GM12872 (cell line): ENCODE data around the gene TRAF3IP3.

Experiments used
- TF ChIP-seq, protein P1 (sequence below): IDR thresholded peaks from 3 replicates; pipeline ENCODE4 v1.5.1; 2011; ENCODE audit warnings: low read depth, mild to moderate bottlenecking, low read length, moderate library complexity; ENCODE audit not compliant: insufficient read depth

TRAF3IP3 gene

DNA sequence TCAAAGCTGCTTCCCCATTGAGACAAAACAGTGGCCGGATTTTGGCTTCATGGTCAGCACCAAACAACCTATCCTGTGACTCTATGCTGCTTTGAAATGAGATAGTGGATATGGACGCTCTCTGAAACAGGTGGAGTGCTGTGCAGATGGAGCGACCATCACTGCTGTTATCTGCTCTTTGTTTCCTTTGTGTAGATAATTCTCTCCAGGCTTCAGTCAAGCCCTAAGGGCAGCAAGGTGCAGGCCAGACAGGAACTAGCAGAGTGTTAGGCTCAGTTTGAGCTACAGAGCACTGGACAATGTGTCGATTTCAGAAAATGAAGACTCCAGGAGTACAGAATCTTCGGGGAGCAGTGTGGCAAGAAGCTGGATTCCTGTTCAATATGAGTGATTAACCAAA lies 54.9 kb downstream of the TRAF3IP3 start:
- TF ChIP-seq, protein P1, sequence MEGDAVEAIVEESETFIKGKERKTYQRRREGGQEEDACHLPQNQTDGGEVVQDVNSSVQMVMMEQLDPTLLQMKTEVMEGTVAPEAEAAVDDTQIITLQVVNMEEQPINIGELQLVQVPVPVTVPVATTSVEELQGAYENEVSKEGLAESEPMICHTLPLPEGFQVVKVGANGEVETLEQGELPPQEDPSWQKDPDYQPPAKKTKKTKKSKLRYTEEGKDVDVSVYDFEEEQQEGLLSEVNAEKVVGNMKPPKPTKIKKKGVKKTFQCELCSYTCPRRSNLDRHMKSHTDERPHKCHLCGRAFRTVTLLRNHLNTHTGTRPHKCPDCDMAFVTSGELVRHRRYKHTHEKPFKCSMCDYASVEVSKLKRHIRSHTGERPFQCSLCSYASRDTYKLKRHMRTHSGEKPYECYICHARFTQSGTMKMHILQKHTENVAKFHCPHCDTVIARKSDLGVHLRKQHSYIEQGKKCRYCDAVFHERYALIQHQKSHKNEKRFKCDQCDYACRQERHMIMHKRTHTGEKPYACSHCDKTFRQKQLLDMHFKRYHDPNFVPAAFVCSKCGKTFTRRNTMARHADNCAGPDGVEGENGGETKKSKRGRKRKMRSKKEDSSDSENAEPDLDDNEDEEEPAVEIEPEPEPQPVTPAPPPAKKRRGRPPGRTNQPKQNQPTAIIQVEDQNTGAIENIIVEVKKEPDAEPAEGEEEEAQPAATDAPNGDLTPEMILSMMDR, result no peak

DNA sequence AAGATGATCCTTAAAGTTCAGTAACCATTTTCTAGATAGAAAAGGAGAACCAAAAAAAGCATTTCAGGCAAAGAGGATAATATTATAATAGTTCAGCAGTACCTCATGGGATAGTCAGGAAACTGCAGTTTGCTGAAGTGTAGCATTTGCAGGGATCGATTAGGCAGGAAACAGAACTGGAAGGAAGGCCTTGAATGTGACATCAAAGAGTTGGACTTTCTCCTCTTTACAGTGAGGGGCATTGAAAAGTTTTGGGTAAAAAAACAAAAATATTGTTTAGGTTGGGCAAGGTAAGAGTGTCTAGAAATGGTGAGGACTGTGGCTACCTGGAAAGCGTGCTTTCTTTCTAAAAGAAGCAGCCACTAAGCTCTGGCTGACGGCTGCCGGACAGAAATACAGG lies 58.0 kb downstream of the TRAF3IP3 start:
- TF ChIP-seq, protein P1, result no peak

DNA sequence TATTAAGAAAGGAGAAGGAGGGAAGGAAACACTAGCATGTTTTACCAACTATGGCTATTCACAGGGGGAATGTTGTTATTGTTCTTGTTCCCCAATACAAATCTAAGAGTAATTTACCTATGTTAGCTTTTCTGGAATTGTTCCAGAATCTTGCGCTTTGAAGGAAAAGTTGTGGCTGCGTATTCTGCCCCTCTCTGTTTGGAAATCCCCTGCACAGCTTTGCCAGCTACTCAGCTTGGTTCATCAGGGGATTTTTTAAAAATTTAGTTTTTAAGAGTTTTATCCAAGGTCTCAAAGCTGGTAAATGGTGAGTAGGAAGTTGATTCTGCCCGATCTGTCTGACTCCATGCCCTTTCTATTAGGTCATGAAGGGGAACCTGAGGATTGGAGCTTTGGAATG lies 59.6 kb downstream of the TRAF3IP3 start:
- TF ChIP-seq, protein P1, result no peak

DNA sequence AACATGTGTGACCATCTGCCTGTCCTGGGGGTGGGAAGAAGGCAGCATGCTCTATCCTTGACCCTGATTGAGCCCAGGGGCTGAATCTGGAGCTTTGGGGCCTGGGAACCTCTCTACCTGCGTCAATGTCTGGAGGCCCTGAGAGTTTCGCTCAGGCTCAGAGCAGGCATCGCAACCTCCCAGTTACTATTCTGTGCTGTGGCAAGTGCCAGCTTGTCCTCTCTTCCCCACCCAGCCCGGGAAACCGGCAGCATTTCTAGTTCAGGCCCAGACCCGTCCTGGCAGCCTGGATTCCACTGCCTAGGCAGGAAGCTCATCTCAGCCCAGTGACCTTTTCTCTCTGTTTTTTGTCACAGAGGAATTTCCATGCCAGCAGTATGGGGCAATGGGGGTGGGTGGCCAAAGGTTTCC lies 60.1 kb downstream of the TRAF3IP3 start:
- TF ChIP-seq, protein P1, result no peak

DNA sequence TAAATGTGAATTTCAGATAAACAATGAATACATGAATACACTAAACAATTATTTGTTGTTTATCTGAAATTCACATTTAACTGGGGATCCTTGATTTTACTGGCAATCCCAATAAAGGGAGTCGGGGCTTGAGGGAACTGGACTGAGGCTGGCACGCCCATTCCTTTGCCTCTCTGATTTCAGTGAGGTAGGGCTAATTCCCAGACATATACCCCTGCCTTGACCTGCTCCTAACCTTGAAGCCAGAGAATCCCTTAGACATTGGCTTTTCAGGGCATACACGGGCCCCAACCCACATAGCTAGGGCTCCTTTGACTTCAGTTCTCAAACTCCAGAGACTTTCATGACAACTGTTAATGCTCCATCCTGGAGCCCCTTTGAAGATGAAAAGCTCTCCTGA lies 61.1 kb downstream of the TRAF3IP3 start:
- TF ChIP-seq, protein P1, result no peak

DNA sequence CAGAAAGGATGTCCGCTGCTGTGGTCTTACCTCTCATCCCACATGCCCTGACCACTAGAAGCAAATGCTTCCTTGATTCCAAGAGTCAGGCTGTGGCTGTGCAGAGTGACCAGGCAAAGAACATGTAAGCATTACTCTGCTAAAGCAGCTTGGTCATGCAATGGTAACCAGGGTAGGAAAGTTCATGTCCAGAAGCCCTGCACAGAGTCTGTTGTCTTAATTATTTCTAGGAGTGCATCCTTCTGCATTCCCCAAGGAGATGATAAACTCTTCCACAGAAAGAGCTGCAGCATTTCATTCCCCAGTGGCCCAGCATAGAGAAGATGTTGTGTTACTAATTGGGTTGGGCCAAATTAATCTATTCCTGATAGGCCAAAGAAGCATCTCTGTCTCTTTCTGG lies 61.8 kb downstream of the TRAF3IP3 start:
- TF ChIP-seq, protein P1, result no peak

DNA sequence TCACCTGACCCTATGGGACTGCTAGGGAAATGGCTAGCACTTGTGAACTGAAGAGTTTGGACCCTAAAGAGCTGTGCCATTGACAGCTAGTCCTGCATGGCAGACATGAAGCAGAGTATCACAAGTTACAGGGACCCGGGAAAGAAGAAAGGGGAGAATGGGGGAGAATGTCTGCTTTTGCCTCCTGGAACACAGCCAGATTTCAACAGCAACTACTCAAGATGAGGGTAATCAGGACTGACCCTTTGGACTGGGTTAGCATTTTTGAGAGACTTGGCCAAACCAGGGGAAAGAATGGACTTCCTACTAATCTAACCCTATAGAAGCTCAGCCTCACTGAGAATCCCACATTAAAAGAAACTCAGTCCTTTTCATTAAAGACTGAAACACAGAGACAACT lies 63.2 kb downstream of the TRAF3IP3 start:
- TF ChIP-seq, protein P1, result no peak

DNA sequence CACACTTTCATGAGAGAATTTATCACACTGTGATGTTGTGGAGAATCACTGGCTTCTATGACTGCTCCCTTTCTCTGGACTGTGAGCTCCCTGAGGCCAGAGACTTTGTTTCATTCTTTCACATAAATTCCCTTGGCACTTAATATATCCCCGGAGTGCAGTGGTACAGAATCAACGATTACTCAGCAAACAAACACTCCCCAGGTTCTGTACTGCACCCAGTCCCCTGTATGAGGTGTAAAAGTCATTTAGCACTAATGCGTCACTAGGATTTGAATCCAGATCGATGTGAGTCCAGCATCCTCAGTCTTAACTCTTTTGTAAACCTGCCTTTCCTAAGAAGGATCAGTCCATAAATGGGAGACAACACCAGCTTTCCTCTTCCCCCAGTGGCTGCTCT lies 65.1 kb downstream of the TRAF3IP3 start:
- TF ChIP-seq, protein P1, result no peak
